GM21723 (cell line): ENCODE measurements around the gene GBX2.

ENCODE experiments used
- ATAC-seq: cut with Tn5 transposase; IDR thresholded peaks from one replicate; pipeline ENCODE4 v1.9.1; 2021; ENCODE audit warnings: mild to moderate bottlenecking, moderate library complexity; ENCODE audit not compliant: unreplicated experiment

Gene GBX2

DNA sequence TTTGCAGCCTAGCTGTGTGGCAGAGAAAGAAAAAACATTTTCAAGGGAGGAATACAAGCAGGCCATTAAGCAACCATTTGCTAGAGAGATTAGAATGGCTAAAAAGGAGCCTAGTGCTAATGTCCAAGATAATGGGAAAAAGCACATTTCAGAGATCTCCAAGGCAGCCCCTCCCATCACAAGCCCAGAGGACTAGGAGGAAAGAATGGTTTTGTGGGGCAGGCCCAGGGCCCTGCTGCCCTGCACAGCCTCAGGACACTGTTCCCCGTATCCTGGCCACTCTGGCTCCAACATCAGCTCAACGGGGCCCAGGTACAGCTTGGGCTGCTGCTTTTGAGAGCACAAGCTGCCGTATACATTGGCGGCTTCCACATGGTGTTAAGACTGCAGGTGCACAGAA lies 16.5 kb upstream of the GBX2 start:
- ATAC-seq, result no peak

- ATAC-seq, result no peak
These were observed 12.8 kb upstream of the GBX2 start for GRCh38 chr2:236180831-236181453.

- no peak for ATAC-seq
These were observed 12.1 kb upstream of the GBX2 start for GRCh38 chr2:236180076-236180816.

DNA sequence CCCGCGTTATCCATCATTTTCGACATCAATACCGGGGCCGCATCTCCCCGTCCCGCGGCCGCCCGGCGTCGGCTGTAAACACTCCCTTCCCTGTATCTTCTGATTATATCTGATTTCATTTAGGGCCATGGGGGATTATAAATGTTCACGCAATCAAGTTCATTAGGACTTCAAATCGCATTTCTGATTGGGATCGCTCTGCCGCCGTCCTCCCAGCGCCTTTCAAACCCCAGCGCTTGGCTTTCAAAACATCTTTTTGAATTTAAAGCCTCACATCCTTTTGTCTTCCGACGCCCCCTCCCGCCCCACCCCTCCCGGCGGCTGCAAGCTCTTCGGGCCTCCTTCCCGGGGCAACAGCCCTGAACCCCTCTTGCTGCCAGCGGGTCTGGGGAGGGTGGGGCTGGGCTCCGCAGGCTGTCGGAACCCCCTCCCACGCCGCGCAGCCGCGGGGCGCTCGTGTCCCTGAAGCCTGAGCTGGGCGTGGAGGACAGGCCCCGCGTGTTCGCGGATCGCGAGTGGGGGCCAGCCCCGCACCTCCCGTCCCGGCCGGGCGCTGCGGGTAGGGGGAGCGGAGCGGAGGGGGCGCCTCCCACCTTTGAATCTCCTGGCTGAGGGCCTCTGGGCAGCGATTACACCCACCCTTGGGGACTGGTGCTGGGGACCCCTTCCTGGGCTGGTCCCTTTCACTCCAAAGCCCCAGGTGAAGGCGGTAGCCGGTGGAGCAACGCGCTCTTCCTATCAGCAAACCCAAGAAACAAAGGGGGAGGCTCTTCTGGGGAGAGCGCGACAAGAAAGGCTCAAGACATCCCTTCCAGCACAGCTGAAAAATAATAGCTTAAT lies 11.3 kb upstream of the GBX2 start:
- no peak for ATAC-seq

DNA sequence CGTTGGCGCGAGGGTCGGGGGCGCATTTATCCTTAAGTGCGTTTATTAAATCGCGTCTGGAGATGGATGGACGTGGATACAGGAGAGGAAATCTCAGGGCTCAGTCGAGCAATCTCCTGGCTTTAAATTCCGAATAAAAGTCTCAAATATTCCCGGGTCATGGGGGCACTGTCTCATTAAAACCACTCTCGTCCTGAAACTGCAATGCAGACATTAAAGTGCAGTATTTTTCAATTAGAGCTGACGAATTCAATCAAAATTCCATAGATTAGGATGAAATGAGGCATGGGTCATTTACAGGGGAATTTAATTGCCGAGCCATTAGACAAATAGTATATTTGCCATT lies 10.7 kb upstream of the GBX2 start:
- ATAC-seq, result no peak

- no peak for ATAC-seq
These were observed 10.0 kb upstream of the GBX2 start for GRCh38 chr2:236177967-236178889.

DNA sequence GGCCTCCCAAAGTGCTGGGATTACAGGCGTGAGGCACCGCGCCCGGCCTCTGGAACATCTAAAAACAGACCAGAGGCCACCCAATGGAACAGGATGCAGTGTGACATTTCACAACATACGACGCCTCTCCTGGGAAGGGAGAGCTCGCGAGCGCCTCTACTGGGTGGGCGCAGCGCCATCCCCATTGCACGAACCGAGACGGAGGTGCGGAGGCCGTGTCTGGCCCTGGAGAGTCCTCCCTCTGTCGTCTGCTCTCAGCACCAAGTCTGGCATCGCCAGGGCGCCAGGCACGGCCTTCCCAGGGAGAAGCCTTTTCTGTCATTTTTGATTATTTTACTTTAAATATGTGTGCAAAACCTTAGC lies 9.4 kb upstream of the GBX2 start:
- ATAC-seq, result no peak

- no peak for ATAC-seq
These were observed 8.8 kb upstream of the GBX2 start for GRCh38 chr2:236176951-236177350.

DNA sequence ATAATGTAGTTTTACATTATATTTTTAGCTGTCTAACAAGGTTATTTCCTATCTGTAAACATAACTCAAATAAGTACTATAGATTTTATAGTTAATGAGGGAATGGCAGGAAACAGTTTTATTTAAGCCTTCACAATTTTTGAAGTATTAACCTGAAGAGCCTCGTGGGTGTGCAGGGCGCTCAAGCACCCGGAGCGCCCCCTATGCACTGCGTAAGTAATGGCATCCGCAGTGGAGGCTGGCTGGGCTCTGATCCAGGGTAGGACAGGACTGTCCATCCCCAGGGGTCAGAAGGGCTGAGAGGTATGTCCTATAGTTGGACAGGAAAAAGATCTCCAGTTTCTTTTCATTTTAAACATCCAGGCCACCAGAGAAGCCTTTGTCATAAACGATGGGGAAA lies 8.2 kb upstream of the GBX2 start:
- ATAC-seq, result no peak

DNA sequence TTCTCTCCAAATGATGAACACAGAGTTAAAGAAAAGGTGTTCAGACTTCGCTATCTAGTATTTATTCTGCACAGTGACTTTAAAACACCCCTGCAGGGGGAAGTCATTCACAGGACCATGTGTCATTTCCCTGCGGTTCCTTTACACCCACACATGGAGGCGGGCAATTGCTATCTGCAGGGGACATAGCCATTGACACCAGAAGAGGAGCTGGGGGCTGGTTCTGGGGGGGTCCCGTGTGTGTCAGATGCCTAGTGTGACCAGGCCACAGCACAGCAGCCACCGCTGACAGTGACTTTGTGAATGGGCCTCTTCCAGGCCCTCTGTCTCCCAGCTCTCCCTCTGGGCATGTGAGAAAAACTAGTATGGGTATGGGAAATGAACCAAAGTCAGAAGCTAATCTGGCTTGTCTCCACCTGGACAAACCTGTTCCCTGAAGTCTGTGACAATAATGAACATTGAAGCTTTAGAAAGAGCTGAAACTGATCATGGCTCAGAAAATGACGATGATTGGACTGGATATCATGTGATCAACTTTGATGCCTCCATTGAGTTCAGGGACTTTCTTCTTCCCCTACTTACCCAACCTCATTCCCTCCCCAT lies 7.5 kb upstream of the GBX2 start:
- no peak for ATAC-seq

DNA sequence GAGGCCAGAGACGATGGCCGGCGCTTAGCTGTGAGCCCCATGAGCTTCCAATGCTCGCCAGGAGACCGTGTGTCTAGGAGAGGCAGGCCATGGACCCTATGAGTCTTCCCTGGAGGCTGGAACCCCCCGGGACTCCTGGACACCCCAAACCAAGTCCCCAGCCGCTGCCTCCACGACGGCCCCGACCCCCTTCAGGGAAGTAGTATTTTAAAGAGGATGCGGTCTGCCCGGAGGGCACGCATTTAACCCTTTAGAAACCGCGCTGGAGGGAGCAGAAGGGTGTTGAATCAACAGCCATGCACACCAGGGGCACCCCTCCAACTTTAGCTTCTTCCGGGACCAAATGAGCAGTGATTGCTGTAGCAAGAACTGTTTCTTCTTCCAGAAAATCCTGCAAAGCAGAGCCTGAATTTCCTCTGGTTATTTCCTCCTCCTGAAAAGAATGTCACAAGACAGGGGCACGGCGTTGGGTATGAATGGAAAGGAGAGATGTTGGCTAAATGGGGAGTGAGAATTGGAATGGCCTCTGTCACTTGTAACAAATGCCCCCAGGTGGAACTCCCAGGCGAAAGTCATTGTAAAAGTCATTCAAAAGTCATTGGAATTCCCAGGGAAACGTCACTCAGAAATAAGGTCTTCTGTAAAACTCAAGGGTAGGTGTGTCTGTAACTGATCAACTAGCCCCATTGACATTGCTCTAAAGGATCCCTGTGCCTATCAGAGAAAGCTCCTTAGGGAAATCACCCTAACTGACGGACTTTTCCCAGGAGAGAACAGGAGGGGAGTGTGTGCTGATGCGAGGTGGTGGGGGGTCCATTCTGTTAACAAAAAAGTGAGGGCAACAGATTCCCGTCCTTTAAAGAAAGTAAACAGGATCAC lies 5.8 kb upstream of the GBX2 start:
- ATAC-seq, result no peak

DNA sequence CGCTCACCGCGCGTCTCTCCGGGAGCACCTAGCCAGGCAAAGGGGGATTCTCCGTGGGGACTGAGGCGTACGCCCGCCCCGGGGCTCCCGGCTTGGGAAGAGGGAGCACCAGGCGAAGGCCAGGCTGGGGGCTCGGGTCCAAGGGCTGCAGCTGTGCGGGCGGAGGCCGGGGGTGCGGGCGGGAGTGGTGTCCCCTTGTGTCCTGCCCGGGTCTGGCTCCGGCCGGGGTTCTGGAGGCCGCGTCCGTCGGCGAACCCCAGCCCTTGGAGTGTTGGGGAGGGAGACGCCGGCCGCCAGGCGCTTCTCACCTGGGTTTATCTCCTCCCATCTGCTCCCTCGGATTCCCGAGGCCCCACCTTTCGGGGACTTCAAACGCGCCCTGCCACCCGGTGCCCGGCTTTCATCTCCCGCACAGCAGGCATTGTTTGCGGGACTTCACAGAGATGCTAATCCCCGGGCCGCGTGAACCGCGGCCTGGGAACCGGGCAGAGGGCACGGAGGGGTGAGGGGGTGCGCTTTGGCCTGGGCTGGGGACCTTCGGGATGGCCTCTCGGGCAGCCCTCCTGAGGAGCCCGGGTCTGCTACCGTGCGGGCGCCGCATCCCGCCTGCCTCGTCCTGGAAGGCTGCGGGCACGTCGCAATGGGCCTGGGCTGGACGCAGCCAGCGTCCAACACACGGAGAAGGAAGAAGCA lies 5.0 kb upstream of the GBX2 start:
- no peak for ATAC-seq

- ATAC-seq, result no peak
These were observed 4.3 kb upstream of the GBX2 start for GRCh38 chr2:236172255-236173035.

DNA sequence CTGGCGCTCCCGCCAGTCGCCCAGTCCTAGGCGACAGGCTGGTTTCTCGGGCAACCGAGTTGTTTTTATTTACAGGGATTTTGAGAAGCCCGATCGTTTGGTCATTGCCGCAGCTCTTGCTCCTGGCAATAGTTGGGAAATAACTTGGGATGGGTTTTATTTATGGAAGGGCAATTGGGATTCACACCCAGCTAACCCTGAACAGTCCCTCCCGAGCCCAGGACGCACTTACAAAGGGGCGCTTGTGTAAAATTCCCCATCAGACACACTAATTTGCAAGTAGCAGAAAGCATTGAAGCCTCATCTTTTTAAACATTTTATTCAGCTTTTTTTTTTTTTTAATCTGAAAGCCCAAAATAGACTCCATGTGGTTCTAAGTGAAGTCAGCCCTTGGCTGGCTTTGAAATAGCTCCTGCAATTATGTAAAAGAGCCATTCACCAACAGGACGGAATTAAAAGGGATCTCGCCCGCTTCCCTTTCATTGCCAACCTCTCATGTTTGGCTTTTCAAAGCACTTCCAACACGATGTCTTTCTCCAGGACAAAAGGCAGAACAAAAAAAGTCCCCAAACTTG lies 3.6 kb upstream of the GBX2 start:
- no peak for ATAC-seq

GRCh38 chr2:236171181-236171679 lies 3.0 kb upstream of the GBX2 start:
- no peak for ATAC-seq

DNA sequence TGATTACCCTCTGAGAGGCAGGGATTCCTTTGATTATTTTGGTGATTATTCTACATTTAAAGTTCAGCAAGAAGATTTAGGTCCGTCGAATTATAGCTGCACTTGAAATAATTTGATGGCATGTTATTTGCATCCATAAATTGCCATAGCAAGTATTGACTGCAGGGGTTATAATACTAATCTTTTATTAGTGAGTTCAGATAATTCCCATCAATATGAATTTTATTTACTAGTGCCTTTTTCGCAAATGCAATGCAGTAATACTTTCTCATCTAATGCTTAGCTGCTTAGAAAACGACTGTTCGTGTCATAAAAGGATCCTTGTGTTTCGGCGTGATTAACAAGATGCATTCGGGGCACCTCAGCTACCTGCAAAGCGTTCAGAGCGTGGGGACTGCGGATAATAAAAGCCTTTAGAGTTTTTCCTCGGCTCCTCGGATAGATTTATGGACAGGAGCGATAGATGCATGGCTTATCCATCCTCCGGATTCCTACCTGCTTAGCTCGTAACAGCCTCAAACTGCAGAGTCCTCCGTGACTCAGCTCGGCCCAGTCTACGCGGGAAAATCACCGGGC lies 2.5 kb upstream of the GBX2 start:
- no peak for ATAC-seq
